Sigmoid colon (tissue), 7 donors: ENCODE measurements around the gene GABRR3. TPM values are rescaled to one million over a fixed set of nuclear protein-coding genes. Genes with fewer than 3 reads are reported as not detected.

ENCODE experiments used
- DNase-seq: peaks from one replicate; pipeline ENCODE4 v3.0.0-alpha.2; 2019
- H3K27ac ChIP-seq, 4 donors: fragments of 200-600 bp; sonication (generic); one replicate each; pipeline ENCODE4 v1.5.1; 2016 to 2019; ENCODE audit warnings: mild to moderate bottlenecking in 1 of 4
- H3K27me3 ChIP-seq, 3 donors: fragments of 200-600 bp; sonication (generic); one replicate each; pipeline ENCODE4 v1.5.1; 2019; ENCODE audit warnings: mild to moderate bottlenecking in 1 of 3
- H3K36me3 ChIP-seq, 4 donors: fragments of 200-600 bp; sonication (generic); one replicate each; pipeline ENCODE4 v1.5.1; 2016 to 2019
- H3K4me1 ChIP-seq, 4 donors: fragments of 200-600 bp; sonication (generic); one replicate each; pipeline ENCODE4 v1.5.1; 2017 to 2019
- H3K4me3 ChIP-seq, 4 donors: fragments of 200-600 bp; sonication (generic); one replicate each; pipeline ENCODE4 v1.5.1; 2017 to 2019; ENCODE audit warnings: mild to moderate bottlenecking in 2 of 4, moderate library complexity in 1 of 4
- H3K9me3 ChIP-seq, 4 donors: fragments of 200-600 bp in 3 of 4; sonication (generic) in 3 of 4; one replicate each; pipeline versions ENCODE4 v1.5.1 to v1.6.1; 2013 to 2019
- EP300 ChIP-seq, 4 donors: sonication (generic); formaldehyde crosslinking; IDR thresholded peaks; one replicate each; pipeline ENCODE4 v1.6.1; 2017; ENCODE audit warnings: antibody characterized with exemption in 4 of 4
- POLR2A ChIP-seq, 2 donors: fragments of 450-650 bp; IDR thresholded peaks; one replicate each; pipeline ENCODE4 v1.6.1; 2016; ENCODE audit warnings: antibody characterized with exemption in 2 of 2, mild to moderate bottlenecking in 2 of 2, moderate library complexity in 2 of 2
- POLR2AphosphoS5 ChIP-seq, 4 donors: sonication (generic); formaldehyde crosslinking; IDR thresholded peaks; one replicate each; pipeline ENCODE4 v1.6.1; 2017; ENCODE audit warnings: antibody characterized with exemption in 4 of 4
- WGBS, 2 donors: extraction: QIAGEN DNeasy Blood & Tissue Kit; methylation state at CpG; one replicate each; pipeline ENCODE4 v1.1.7; 2013; 5-methylcytosine and 5-hydroxymethylcytosine counted together
- intact Hi-C: fragments of 100-400 bp; cut with DNase I; formaldehyde crosslinking; loops from one replicate; pipeline ENCODE4 v1.15.1; 2023
- polyA plus RNA-seq, 3 donors: library from polyadenylated mRNA; stranded (reverse); fragments of 200-250 nt; gene quantifications; one replicate each; pipeline ENCODE4 v1.2.3, GENCODE V29; 2013
- total RNA-seq, 4 donors: library from RNA; depleted of rRNA; stranded (reverse); fragments of >200 nt; gene quantifications; one replicate each; pipeline ENCODE4 v1.1.0, GENCODE V29; 2016
- TF ChIP-seq, protein P1 (sequence below), 4 experiments: fragments of 450-650 bp in 3 of 4; fragments of 200-600 bp in 1 of 4; IDR thresholded peaks; one replicate each; pipeline ENCODE4 v1.5.1; 2016 to 2019; ENCODE audit warnings: antibody characterized with exemption in 4 of 4, mild to moderate bottlenecking in 3 of 4, moderate library complexity in 2 of 4
- donor health status: healthy with polysubstance abuse.
- donor health status: Bipolar disorder and iron deficiency.
- donor health status: healthy.

Gene GABRR3
- total and polyA plus RNA-seq, 7 donors, result not detected

DNA sequence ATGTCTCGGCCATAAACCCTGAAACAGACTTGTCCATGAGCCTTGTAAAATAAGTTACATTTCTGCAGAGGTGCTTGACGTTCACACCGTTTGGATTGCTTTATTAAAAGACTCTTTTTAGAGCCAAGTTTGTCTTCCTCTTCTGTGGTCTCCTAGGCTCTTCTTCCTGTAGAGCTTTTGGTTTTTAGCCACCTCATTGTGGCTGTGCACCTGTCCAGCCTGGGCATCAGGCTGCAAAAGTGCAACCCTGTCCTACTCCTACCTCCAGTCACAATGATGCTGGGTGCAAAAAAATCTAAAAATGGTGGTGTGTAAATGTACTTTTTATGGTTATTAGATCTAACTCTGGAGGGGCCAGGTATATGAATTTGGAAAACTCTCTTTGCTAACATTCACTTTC, 60.1 kb downstream of the GABRR3 start:
- WGBS, 2 donors, result 59 to 78% methylated on average over 3 of the region's 3 CpGs
- TF ChIP-seq EP300 (IDR thresholded peaks at IDR 0.05), result no peak
- TF ChIP-seq, protein P1, sequence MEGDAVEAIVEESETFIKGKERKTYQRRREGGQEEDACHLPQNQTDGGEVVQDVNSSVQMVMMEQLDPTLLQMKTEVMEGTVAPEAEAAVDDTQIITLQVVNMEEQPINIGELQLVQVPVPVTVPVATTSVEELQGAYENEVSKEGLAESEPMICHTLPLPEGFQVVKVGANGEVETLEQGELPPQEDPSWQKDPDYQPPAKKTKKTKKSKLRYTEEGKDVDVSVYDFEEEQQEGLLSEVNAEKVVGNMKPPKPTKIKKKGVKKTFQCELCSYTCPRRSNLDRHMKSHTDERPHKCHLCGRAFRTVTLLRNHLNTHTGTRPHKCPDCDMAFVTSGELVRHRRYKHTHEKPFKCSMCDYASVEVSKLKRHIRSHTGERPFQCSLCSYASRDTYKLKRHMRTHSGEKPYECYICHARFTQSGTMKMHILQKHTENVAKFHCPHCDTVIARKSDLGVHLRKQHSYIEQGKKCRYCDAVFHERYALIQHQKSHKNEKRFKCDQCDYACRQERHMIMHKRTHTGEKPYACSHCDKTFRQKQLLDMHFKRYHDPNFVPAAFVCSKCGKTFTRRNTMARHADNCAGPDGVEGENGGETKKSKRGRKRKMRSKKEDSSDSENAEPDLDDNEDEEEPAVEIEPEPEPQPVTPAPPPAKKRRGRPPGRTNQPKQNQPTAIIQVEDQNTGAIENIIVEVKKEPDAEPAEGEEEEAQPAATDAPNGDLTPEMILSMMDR (IDR thresholded peaks at IDR 0.05), result no peak
- no peak for TF ChIP-seq POLR2A (IDR thresholded peaks at IDR 0.05)
- TF ChIP-seq POLR2AphosphoS5 (IDR thresholded peaks at IDR 0.05), result no peak
- Histone ChIP-seq H3K27me3 (no peaks in the 10 kb centered on the region), H3K9me3 (no peaks in the 10 kb centered on the region), H3K27ac (no peak overlapping the region), H3K36me3 (no peaks in the 10 kb centered on the region), H3K4me3 (no peak overlapping the region), H3K4me1 (peaks cover 0 to 28% (median 15%) of the 10 kb centered on the region in 4 donors)
- DNase-seq, result no peak
- intact Hi-C loops, result loop anchor here (5.0 kb wide), 1 partner anchor 153 kb away; the partner anchor contains the start of gene CRYBG3

DNA sequence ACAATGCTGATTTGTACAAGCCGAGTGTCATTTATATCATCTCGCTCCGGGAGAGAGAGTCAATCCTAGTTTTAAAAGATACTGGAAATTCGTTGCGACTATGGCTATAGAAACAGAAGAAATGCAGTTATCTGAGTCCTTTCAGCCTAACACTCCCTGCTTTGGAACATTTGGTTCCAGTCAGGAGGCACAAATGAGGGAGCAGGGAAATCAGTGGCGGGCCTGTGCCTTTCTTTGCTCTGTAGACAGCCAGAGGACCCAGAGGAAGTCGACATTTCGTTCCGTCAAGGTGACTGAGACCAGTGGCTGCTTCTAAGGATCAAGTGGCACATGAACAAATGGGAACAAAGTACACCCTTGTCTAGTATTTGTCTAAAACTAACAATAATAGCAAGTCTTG, 62.1 kb downstream of the GABRR3 start:
- Histone ChIP-seq H3K27me3 (no peaks in the 10 kb centered on the region), H3K4me3 (peak overlapping the region in 3 of 4 donors; percentile 78 to 89 (median 82)), H3K27ac (peak overlapping the region; percentile 87 to 94 (median 90)), H3K9me3 (no peaks in the 10 kb centered on the region), H3K36me3 (no peaks in the 10 kb centered on the region), H3K4me1 (peaks cover 0 to 39% (median 15%) of the 10 kb centered on the region in 4 donors)
- WGBS, 2 donors, result 96 to 98% methylated on average over 9 of the region's 9 CpGs
- TF ChIP-seq EP300 (IDR thresholded peaks at IDR 0.05) (no peak), POLR2A (IDR thresholded peaks at IDR 0.05) (no peak), POLR2AphosphoS5 (IDR thresholded peaks at IDR 0.05) (no peak)
- TF ChIP-seq, protein P1 (IDR thresholded peaks at IDR 0.05), result no peak
- intact Hi-C loops, result loop anchor here (5.0 kb wide), 1 partner anchor 151 kb away; the partner anchor contains the start of gene CRYBG3
- no peak for DNase-seq

DNA sequence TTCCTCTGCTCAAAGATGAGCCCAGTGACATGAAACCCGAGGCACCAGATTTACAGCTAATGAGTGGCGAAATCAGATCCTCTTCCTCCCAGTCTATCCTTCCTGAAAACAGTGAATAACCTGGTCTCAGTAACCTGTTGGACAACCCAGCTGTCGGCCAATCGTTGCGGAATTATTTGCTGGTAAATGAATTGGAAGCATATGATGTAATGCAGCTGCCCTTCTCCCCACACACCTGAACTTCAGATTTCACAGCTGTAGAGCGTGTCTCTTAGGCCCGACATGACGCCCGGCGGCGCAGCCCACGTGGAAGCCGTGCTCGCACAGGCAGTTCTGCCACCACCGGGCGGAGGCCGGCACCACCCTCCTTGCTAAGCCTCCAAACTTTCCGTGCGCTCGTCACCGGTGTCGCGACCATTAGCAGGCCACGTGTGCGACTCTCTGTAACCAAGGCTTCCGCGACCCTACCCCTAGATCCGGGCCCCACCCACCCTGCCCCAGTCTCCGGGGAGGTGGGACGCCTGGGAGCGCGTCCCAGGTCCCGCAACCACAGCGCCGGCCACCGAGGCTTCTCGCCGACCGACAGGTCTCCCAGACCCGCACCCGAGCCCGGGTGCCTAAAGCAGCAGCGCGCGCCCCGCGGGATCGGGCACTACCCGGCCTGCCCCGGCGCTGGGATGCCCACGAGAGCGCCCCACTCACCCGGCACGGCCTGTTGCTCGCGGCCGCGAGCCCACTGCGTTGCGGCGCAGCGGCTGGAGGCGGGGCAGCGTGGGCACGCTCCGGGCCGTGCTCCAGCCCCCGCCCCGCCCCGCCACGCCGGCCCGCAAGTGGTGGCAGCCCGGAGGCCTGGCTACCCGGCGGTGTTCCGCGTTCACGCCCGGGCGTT, 63.2 kb downstream of the GABRR3 start, which contains the start of gene RIOX2:
TSS of gene RIOX2 (minus strand) at position 753 of the 889 bp plus-strand sequence. CDS start 4,838 bp downstream, outside the sequence.
- intact Hi-C loops, result loop anchor here (5.0 kb wide), 1 partner anchor 150 kb away; the partner anchor contains the start of gene CRYBG3
- no peaks in the 10 kb centered on the region for H3K27me3 ChIP-seq
- DNase-seq, result peak; percentile 85
- H3K27ac ChIP-seq, result peak within 1 kb of the TSS; percentile 87 to 94 (median 90)
- TF ChIP-seq POLR2A (IDR thresholded peaks at IDR 0.05), result peak in 1 of 2 donors; percentile 25
- TF ChIP-seq POLR2AphosphoS5 (IDR thresholded peaks at IDR 0.05), result peak in 2 of 4 donors; percentile 75 to 79
- TF ChIP-seq, protein P1 (IDR thresholded peaks at IDR 0.05), result no peak
- no peak for TF ChIP-seq EP300 (IDR thresholded peaks at IDR 0.05)
- H3K9me3 ChIP-seq, result no peaks in the 10 kb centered on the region
- H3K36me3 ChIP-seq, result peaks cover 0 to 4% (median 0%) of the 10 kb centered on the region in 4 donors
- peak within 1 kb of the TSS; percentile 66 to 89 (median 80) for H3K4me3 ChIP-seq
- peaks cover 0 to 39% (median 15%) of the 10 kb centered on the region in 4 donors for H3K4me1 ChIP-seq
- WGBS, 2 donors, result 0 to 2% methylated on average over 82 of the region's 82 CpGs

DNA sequence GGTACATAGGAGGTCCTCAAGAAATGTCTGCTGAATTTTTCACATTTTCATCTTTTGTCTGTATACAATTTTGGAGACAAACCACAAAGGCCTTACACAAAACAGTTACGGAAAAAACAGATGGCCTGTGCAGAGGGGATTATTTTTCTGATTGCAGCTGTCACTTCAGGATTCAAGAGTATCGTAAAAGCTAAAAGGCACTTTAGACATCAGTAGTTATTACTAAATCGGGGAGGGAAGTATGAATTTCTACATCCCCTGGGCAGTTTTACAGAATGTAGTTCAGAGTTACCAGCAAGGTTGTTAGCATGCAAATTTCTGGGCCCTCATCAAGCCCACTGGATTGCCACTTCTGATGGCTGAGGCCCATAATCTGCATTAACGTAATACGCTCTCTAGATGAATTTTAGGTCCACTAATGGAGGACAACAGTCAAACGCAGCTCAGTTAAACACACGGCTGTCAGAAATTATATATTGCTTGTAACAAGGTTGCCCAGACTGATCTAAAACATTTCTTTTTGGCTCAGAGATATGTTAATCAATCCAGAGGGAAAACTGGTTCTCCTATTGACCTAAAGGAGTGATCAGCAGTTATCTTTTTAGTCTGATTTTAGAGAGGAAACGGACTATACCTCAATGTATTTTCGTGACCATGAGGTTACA, 64.0 kb downstream of the GABRR3 start:
- intact Hi-C loops, result loop anchor here (5.0 kb wide), 1 partner anchor 149 kb away; the partner anchor contains the start of gene CRYBG3
- Histone ChIP-seq H3K4me1 (peaks cover 0 to 39% (median 15%) of the 10 kb centered on the region in 4 donors), H3K4me3 (peak overlapping the region; percentile 66 to 89 (median 80)), H3K27ac (peak overlapping the region; percentile 87 to 94 (median 90)), H3K9me3 (no peaks in the 10 kb centered on the region), H3K36me3 (peaks cover 0 to 10% (median 0%) of the 10 kb centered on the region in 4 donors), H3K27me3 (no peaks in the 10 kb centered on the region)
- no peak for DNase-seq
- TF ChIP-seq EP300 (IDR thresholded peaks at IDR 0.05) (no peak), POLR2A (IDR thresholded peaks at IDR 0.05) (no peak), POLR2AphosphoS5 (IDR thresholded peaks at IDR 0.05) (no peak)
- TF ChIP-seq, protein P1 (IDR thresholded peaks at IDR 0.05), result no peak
- WGBS, 2 donors, result 59 to 65% methylated on average over 9 of the region's 9 CpGs
